Smooth muscle cell (in vitro differentiated cells): ENCODE measurements around the gene SNX25. TPM values are rescaled to one million over a fixed set of nuclear protein-coding genes. Genes with fewer than 3 reads are reported as not detected.

ENCODE experiments used
- DNase-seq: peaks from one replicate; lab custom pipeline; 2025; ENCODE audit not compliant: unreplicated experiment; lab: John Stamatoyannopoulos, UW
- H2AFZ ChIP-seq: fragments of 200-600 bp; sonication (generic); 2 replicates; pipeline ENCODE4 v1.6.0; 2016; ENCODE audit warnings: antibody characterized with exemption, low read depth, mild to moderate bottlenecking
- H3F3A ChIP-seq: fragments of 200-600 bp; sonication (generic); 2 replicates; pipeline ENCODE4 v1.6.0; 2017; ENCODE audit warnings: antibody characterized with exemption, low read depth
- H3K27ac ChIP-seq: fragments of 200-600 bp; sonication (generic); 2 replicates; pipeline ENCODE4 v1.5.1; 2016; ENCODE audit warnings: low read depth, mild to moderate bottlenecking
- H3K27me3 ChIP-seq: fragments of 200-600 bp; sonication (generic); 2 replicates; pipeline ENCODE4 v1.6.1; 2016; ENCODE audit warnings: low read depth, mild to moderate bottlenecking
- H3K36me3 ChIP-seq: fragments of 200-600 bp; sonication (generic); 2 replicates; pipeline ENCODE4 v1.5.1; 2016; ENCODE audit warnings: low read depth
- H3K4me1 ChIP-seq: fragments of 200-600 bp; sonication (generic); 2 replicates; pipeline ENCODE4 v1.5.1; 2016; ENCODE audit warnings: low read depth
- H3K4me2 ChIP-seq: fragments of 200-600 bp; sonication (generic); 2 replicates; pipeline ENCODE4 v1.6.0; 2016; ENCODE audit warnings: mild to moderate bottlenecking
- H3K4me3 ChIP-seq: fragments of 200-600 bp; sonication (generic); 2 replicates; pipeline ENCODE4 v1.5.1; 2016; ENCODE audit warnings: mild to moderate bottlenecking
- H3K79me2 ChIP-seq: fragments of 200-600 bp; sonication (generic); 2 replicates; pipeline ENCODE4 v1.6.0; 2016; ENCODE audit warnings: low read depth, mild to moderate bottlenecking
- H3K9ac ChIP-seq: fragments of 200-600 bp; sonication (generic); 2 replicates; pipeline ENCODE4 v1.6.0; 2016; ENCODE audit warnings: low read depth
- H3K9me3 ChIP-seq: fragments of 200-600 bp; sonication (generic); replicated peaks from 2 replicates; pipeline ENCODE4 v1.5.1; 2016; ENCODE audit warnings: low read depth
- H4K20me1 ChIP-seq: fragments of 200-600 bp; sonication (generic); 2 replicates; pipeline ENCODE4 v1.6.0; 2016; ENCODE audit warnings: low read depth
- CTCF ChIP-seq: fragments of 200-600 bp; sonication (generic); IDR thresholded peaks from 2 replicates; pipeline ENCODE4 v1.5.1; 2017; ENCODE audit warnings: borderline replicate concordance, mild to moderate bottlenecking, antibody characterized with exemption; ENCODE audit not compliant: insufficient read depth, poor library complexity, severe bottlenecking
- WGBS: methylation state at CpG from one replicate; pipeline ENCODE4 v1.1.7; 2016; ENCODE audit warnings: low lambda C conversion rate; 5-methylcytosine and 5-hydroxymethylcytosine counted together
- polyA plus RNA-seq: library from polyadenylated mRNA; unstranded; fragments of >200 nt; fragmentation: Nextera tagmentation; extraction: Ambion mirVana; gene quantifications from 2 replicates; pipeline ENCODE4 v1.2.1, GENCODE V29; 2016
- total RNA-seq: library from RNA; depleted of rRNA; stranded (reverse); fragments of >200 nt; gene quantifications from 2 replicates; pipeline ENCODE4 v1.2.3, GENCODE V29; 2014

The SNX25 gene
- total and polyA plus RNA-seq, 2 experiments from 2014 or later: 12.3 to 23.6 TPM

GRCh38 chr4:185269286-185269685, 59.9 kb downstream of the SNX25 start:
- no peak overlapping the region for H3K4me2 ChIP-seq

GRCh38 chr4:185270037-185270436, 60.6 kb downstream of the SNX25 start:
- no peak for DNase-seq
- H3K36me3 ChIP-seq: peaks cover 3% of the 10 kb centered on the region
- H3K9me3 ChIP-seq: no peaks in the 10 kb centered on the region
- H3K4me3 ChIP-seq: no peak overlapping the region
- WGBS: 96% methylated on average over 5 of the region's 5 CpGs
- no peak overlapping the region for H3K4me2 ChIP-seq
- no peak for TF ChIP-seq CTCF
- H3K9ac ChIP-seq: no peak overlapping the region
- H3F3A ChIP-seq: peaks cover 7% of the 10 kb centered on the region
- no peaks in the 10 kb centered on the region for H4K20me1 ChIP-seq
- H2AFZ ChIP-seq: no peak overlapping the region
- H3K4me1 ChIP-seq: peaks cover 10% of the 10 kb centered on the region
- no peaks in the 10 kb centered on the region for H3K79me2 ChIP-seq
- no peaks in the 10 kb centered on the region for H3K27me3 ChIP-seq
- H3K27ac ChIP-seq: no peak overlapping the region

More at GRCh38 chr4:185269286-185269685, 59.9 kb downstream of the SNX25 start:
- no peak overlapping the region for H2AFZ ChIP-seq
- WGBS: 75% methylated on average over 4 of the region's 4 CpGs
- no peak for DNase-seq
- H3K79me2 ChIP-seq: no peaks in the 10 kb centered on the region
- no peak overlapping the region for H3K4me3 ChIP-seq
- H3K27ac ChIP-seq: no peak overlapping the region
- TF ChIP-seq CTCF: no peak
- H3K9me3 ChIP-seq: no peaks in the 10 kb centered on the region
- H3F3A ChIP-seq: peaks cover 7% of the 10 kb centered on the region
- H3K9ac ChIP-seq: no peak overlapping the region
- peaks cover 10% of the 10 kb centered on the region for H3K4me1 ChIP-seq
- no peaks in the 10 kb centered on the region for H4K20me1 ChIP-seq
- H3K27me3 ChIP-seq: no peaks in the 10 kb centered on the region
- peaks cover 3% of the 10 kb centered on the region for H3K36me3 ChIP-seq

GRCh38 chr4:185270885-185271284, 61.5 kb downstream of the SNX25 start:
- Histone ChIP-seq H4K20me1 (no peaks in the 10 kb centered on the region), H3K27ac (no peak overlapping the region), H3K4me3 (no peak overlapping the region), H2AFZ (no peak overlapping the region), H3K27me3 (no peaks in the 10 kb centered on the region), H3K4me1 (peaks cover 4% of the 10 kb centered on the region), H3K9ac (no peak overlapping the region), H3K4me2 (no peak overlapping the region), H3K9me3 (no peaks in the 10 kb centered on the region), H3F3A (peaks cover 4% of the 10 kb centered on the region), H3K79me2 (no peaks in the 10 kb centered on the region), H3K36me3 (peaks cover 3% of the 10 kb centered on the region)
- no peak for DNase-seq
- WGBS: 95% methylated on average over 6 of the region's 6 CpGs
- no peak for TF ChIP-seq CTCF

GRCh38 chr4:185272245-185272644, 62.8 kb downstream of the SNX25 start:
- H3K27me3 ChIP-seq: no peaks in the 10 kb centered on the region
- no peak for TF ChIP-seq CTCF
- no peak overlapping the region for H3K9ac ChIP-seq
- 96% methylated on average over 6 of the region's 6 CpGs for WGBS
- no peak for DNase-seq
- no peaks in the 10 kb centered on the region for H3K9me3 ChIP-seq
- H3K4me1 ChIP-seq: no peaks in the 10 kb centered on the region
- H3K4me3 ChIP-seq: no peak overlapping the region
- H3F3A ChIP-seq: no peaks in the 10 kb centered on the region
- H3K27ac ChIP-seq: no peak overlapping the region
- H2AFZ ChIP-seq: no peak overlapping the region
- no peaks in the 10 kb centered on the region for H3K79me2 ChIP-seq
- no peak overlapping the region for H3K4me2 ChIP-seq
- peaks cover 3% of the 10 kb centered on the region for H3K36me3 ChIP-seq
- H4K20me1 ChIP-seq: no peaks in the 10 kb centered on the region
